Loucy (cell line): ENCODE data around the gene ADISSP.

Source experiments
- H2AFZ ChIP-seq: fragments of 200-600 bp; sonication (generic); 2 replicates; pipeline ENCODE4 v1.6.0; 2016; ENCODE audit warnings: antibody characterized with exemption, mild to moderate bottlenecking, low read length, moderate library complexity
- H3F3A ChIP-seq: fragments of 200-600 bp; 2 replicates; pipeline ENCODE4 v1.6.0; 2016; ENCODE audit warnings: antibody characterized with exemption, low read depth, mild to moderate bottlenecking
- H3K27me3 ChIP-seq: fragments of 200-600 bp; sonication (generic); 2 replicates; pipeline ENCODE4 v1.6.1; 2014; ENCODE audit warnings: low read length, mild to moderate bottlenecking; ENCODE audit not compliant: insufficient read depth, poor library complexity, severe bottlenecking
- H3K36me3 ChIP-seq: fragments of 200-600 bp; sonication (generic); 2 replicates; pipeline ENCODE4 v1.6.1; 2016; ENCODE audit warnings: low read length; ENCODE audit not compliant: insufficient read depth
- H3K4me1 ChIP-seq: fragments of 200-600 bp; sonication (generic); 2 replicates; pipeline ENCODE4 v1.5.1; 2014; ENCODE audit warnings: low read length, mild to moderate bottlenecking; ENCODE audit not compliant: insufficient read depth, poor library complexity, severe bottlenecking
- H3K4me2 ChIP-seq: fragments of 200-600 bp; sonication (generic); 2 replicates; pipeline ENCODE4 v1.6.0; 2014; ENCODE audit warnings: antibody characterized with exemption, low read length, low read depth, mild to moderate bottlenecking; ENCODE audit not compliant: poor library complexity, severe bottlenecking
- H3K4me3 ChIP-seq: fragments of 200-600 bp; sonication (generic); 2 replicates; pipeline ENCODE4 v1.5.1; 2014; ENCODE audit warnings: low read length, mild to moderate bottlenecking, mixed read lengths; ENCODE audit not compliant: poor library complexity, severe bottlenecking
- H3K79me2 ChIP-seq: fragments of 200-600 bp; sonication (generic); 2 replicates; pipeline ENCODE4 v1.6.1; 2014; ENCODE audit warnings: low read length; ENCODE audit not compliant: insufficient read depth
- H3K9ac ChIP-seq: fragments of 200-600 bp; sonication (generic); 2 replicates; pipeline ENCODE4 v1.6.0; 2014; ENCODE audit warnings: mild to moderate bottlenecking, low read depth, low read length, moderate library complexity; ENCODE audit not compliant: poor library complexity, severe bottlenecking
- H3K9me2 ChIP-seq: fragments of 200-600 bp; sonication (generic); replicated peaks from 2 replicates; pipeline ENCODE4 v1.6.1; 2016; ENCODE audit warnings: low read depth, low read length, mixed read lengths
- H3K9me3 ChIP-seq: fragments of 200-600 bp; sonication (generic); 2 replicates; pipeline ENCODE4 v1.6.1; 2014; ENCODE audit warnings: mild to moderate bottlenecking, antibody characterized with exemption, low read length, low read depth; ENCODE audit not compliant: insufficient read depth
- H4K20me1 ChIP-seq: fragments of 200-600 bp; sonication (generic); 2 replicates; pipeline ENCODE4 v1.6.0; 2014; ENCODE audit warnings: antibody characterized with exemption, low read length, mild to moderate bottlenecking; ENCODE audit not compliant: insufficient read depth, poor library complexity, severe bottlenecking
- CTCF ChIP-seq: fragments of 200-600 bp; sonication (generic); conservative IDR thresholded peaks from 2 replicates; pipeline ENCODE4 v1.5.1; 2014; ENCODE audit warnings: mild to moderate bottlenecking, antibody characterized with exemption, low read length
- EZH2phosphoT487 ChIP-seq: fragments of 200-600 bp; IDR thresholded peaks from 2 replicates; pipeline ENCODE4 v1.6.1; 2018; ENCODE audit warnings: antibody characterized with exemption, mild to moderate bottlenecking, moderate library complexity, borderline replicate concordance

The ADISSP gene

GRCh38 chr20:3800878-3801260 lies 33.3 kb upstream of the ADISSP start:
- no peak overlapping the region for H2AFZ ChIP-seq
- TF ChIP-seq EZH2phosphoT487, result no peak
- TF ChIP-seq CTCF, result no peak
- H3K4me3 ChIP-seq, result no peak overlapping the region
- H3K27me3 ChIP-seq, result no peaks in the 10 kb centered on the region
- H3K4me1 ChIP-seq, result peaks cover 33% of the 10 kb centered on the region
- H3K9ac ChIP-seq, result no peak overlapping the region
- H3K79me2 ChIP-seq, result peaks cover 54% of the 10 kb centered on the region
- H3F3A ChIP-seq, result no peaks in the 10 kb centered on the region
- no peaks in the 10 kb centered on the region for H3K9me2 ChIP-seq
- H3K4me2 ChIP-seq, result no peak overlapping the region
- H4K20me1 ChIP-seq, result peaks cover 31% of the 10 kb centered on the region
- peaks cover 57% of the 10 kb centered on the region; the same call in 1 of the 2 replicates for H3K36me3 ChIP-seq
- no peaks in the 10 kb centered on the region for H3K9me3 ChIP-seq

- peaks cover 37% of the 10 kb centered on the region for H3K4me1 ChIP-seq
- peaks cover 59% of the 10 kb centered on the region for H3K79me2 ChIP-seq
- H3F3A ChIP-seq, result no peaks in the 10 kb centered on the region
- H3K27me3 ChIP-seq, result no peaks in the 10 kb centered on the region
- no peak overlapping the region for H3K4me2 ChIP-seq
- no peak overlapping the region for H3K9ac ChIP-seq
- H3K9me3 ChIP-seq, result no peaks in the 10 kb centered on the region
- no peak overlapping the region for H3K4me3 ChIP-seq
- TF ChIP-seq CTCF (no peak), EZH2phosphoT487 (no peak)
- H4K20me1 ChIP-seq, result peaks cover 31% of the 10 kb centered on the region
- H2AFZ ChIP-seq, result no peak overlapping the region
- H3K36me3 ChIP-seq, result peaks cover 54% of the 10 kb centered on the region; the same call in 1 of the 2 replicates
- H3K9me2 ChIP-seq, result no peaks in the 10 kb centered on the region
Measured at GRCh38 chr20:3800256-3800877, 32.8 kb upstream of the ADISSP start.

DNA sequence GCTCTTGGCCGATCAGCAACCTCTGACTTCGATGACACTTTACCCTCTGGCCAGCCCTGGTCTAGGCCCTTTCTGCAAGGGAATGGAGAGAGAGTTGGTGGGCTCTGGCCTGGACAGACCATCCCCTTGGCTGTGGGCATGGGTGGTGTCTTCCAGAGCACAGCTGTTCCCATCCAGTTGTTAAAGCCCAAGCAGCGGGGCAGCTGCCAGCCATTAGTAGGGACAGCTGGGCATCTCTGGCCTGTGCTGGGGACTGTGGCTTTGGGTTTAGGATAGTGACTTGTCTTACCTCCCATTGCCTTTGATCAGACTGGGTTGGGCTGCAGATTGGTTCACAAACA lies 31.3 kb upstream of the ADISSP start:
- Histone ChIP-seq H3K4me3 (peak overlapping the region; percentile 98), H2AFZ (no peak overlapping the region), H3K79me2 (peaks cover 59% of the 10 kb centered on the region), H3F3A (no peaks in the 10 kb centered on the region), H4K20me1 (peaks cover 31% of the 10 kb centered on the region), H3K36me3 (peaks cover 39% of the 10 kb centered on the region; the same call in 1 of the 2 replicates), H3K27me3 (no peaks in the 10 kb centered on the region), H3K9ac (peak overlapping the region; percentile 91), H3K9me2 (no peaks in the 10 kb centered on the region), H3K4me2 (peak overlapping the region; percentile 88), H3K4me1 (peaks cover 45% of the 10 kb centered on the region), H3K9me3 (no peaks in the 10 kb centered on the region)
- no peak for TF ChIP-seq EZH2phosphoT487
- TF ChIP-seq CTCF, result no peak
